BLaER1 treated with 17β-estradiol and CSF1 and Interleukin-3, amounts not matched to agents 10 nM and 100 nM (cell line): ENCODE data around the gene SRSF1.

ENCODE experiments used
- H3K27ac ChIP-seq, 11 experiments: shearing (Covaris generic); formaldehyde crosslinking; 2 replicates each; pipeline ENCODE4 v1.8.1; 2022
- H3K27me3 ChIP-seq, 11 experiments: shearing (Covaris generic); formaldehyde crosslinking; 2 replicates each; pipeline ENCODE4 v1.8.1; 2022
- H3K36me3 ChIP-seq, 11 experiments: shearing (Covaris generic); formaldehyde crosslinking; 2 replicates each; pipeline ENCODE4 v1.8.1; 2022
- H3K4me1 ChIP-seq, 10 experiments: shearing (Covaris generic); formaldehyde crosslinking; 2 replicates each; pipeline ENCODE4 v1.8.1; 2022
- H3K4me2 ChIP-seq, 11 experiments: shearing (Covaris generic); formaldehyde crosslinking; 2 replicates each; pipeline ENCODE4 v1.8.1; 2022
- H3K4me3 ChIP-seq, 10 experiments: shearing (Covaris generic); formaldehyde crosslinking; 2 replicates each; pipeline ENCODE4 v1.8.1; 2022
- H3K9ac ChIP-seq, 11 experiments: shearing (Covaris generic); formaldehyde crosslinking; 2 replicates each; pipeline ENCODE4 v1.8.1; 2022
- H3K9me3 ChIP-seq, 11 experiments: shearing (Covaris generic); formaldehyde crosslinking; replicated peaks in 1 of 11; 2 replicates each; pipeline ENCODE4 v1.8.1; 2022
- H4K20me1 ChIP-seq, 11 experiments: shearing (Covaris generic); formaldehyde crosslinking; 2 replicates each; pipeline ENCODE4 v1.8.1; 2022
- Cebpa-rat ChIP-seq, 11 experiments: shearing (Covaris generic); IDR thresholded peaks; 2 replicates each; pipeline ENCODE4 v1.8.1; 2022

Gene SRSF1

DNA sequence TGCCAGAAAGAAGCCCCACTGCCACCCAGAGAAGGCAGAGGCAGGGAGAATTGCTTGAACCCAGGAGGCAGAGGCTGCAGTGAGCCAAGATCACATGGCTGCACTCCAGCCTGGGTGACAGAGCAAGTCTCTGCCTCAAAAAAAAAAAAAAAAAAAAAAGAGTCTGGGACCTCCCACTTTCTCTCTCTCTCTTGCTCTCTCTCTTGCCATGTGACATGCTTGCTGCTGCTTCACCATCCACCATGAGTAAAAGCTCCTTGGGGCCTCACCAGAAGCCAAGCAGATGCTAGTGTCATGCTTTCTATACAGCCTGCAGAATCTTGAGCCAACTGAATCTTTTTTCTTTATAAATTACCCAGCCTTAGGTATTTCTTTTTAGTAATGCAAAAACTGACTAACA lies 21.5 kb upstream of the SRSF1 start:
- H3K27ac ChIP-seq = no peak overlapping the region

DNA sequence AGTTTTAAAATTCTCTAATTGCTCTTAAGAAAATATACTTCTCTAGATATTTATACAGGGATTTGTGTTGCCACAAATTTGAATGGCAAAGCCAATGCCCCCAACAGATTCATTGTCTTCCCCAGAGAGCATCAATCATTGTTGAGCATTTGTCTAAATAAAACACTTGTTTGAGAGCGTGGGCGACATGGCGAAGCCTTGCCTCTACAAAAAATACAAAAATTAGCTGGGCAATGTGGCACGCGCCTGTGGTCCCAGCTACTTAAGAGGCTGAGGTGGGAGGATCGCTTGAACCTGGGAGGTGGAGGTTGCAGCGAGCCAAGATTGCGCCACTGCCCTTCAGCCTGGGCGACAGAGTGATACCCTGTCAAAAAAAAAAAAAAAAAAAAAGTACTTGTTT lies 13.4 kb upstream of the SRSF1 start:
- Histone ChIP-seq H3K4me3 (no peak overlapping the region), H3K9ac (no peak overlapping the region), H3K4me1 (peaks cover 0 to 9% (median 4%) of the 10 kb centered on the region in 10 experiments; a peak in 5 of 20 replicates), H3K9me3 (no peaks in the 10 kb centered on the region), H3K27ac (no peak overlapping the region), H3K27me3 (no peaks in the 10 kb centered on the region), H4K20me1 (no peaks in the 10 kb centered on the region), H3K4me2 (no peak overlapping the region), H3K36me3 (no peaks in the 10 kb centered on the region)
- TF ChIP-seq Cebpa-rat (IDR thresholded peaks at IDR 0.05) = no peak

More for the DNA sequence above, 21.5 kb upstream of the SRSF1 start:
- H4K20me1 ChIP-seq = no peaks in the 10 kb centered on the region
- no peaks in the 10 kb centered on the region for H3K27me3 ChIP-seq
- no peak overlapping the region for H3K4me3 ChIP-seq
- no peak overlapping the region for H3K9ac ChIP-seq
- TF ChIP-seq Cebpa-rat (IDR thresholded peaks at IDR 0.05) = no peak
- H3K9me3 ChIP-seq = peaks cover 0 to 9% (median 0%) of the 10 kb centered on the region in 11 experiments; a peak in 2 of 22 replicates
- no peaks in the 10 kb centered on the region for H3K36me3 ChIP-seq
- H3K4me1 ChIP-seq = peaks cover 0 to 6% (median 0%) of the 10 kb centered on the region in 10 experiments; a peak in 3 of 20 replicates
- no peak overlapping the region for H3K4me2 ChIP-seq

- peaks cover 0 to 9% (median 0%) of the 10 kb centered on the region in 10 experiments; a peak in 2 of 20 replicates for H3K4me1 ChIP-seq
- no peaks in the 10 kb centered on the region for H3K9me3 ChIP-seq
- H4K20me1 ChIP-seq = no peaks in the 10 kb centered on the region
- no peaks in the 10 kb centered on the region for H3K27me3 ChIP-seq
- no peaks in the 10 kb centered on the region for H3K36me3 ChIP-seq
- H3K9ac ChIP-seq = no peak overlapping the region
- no peak overlapping the region for H3K4me2 ChIP-seq
- H3K4me3 ChIP-seq = no peak overlapping the region
- no peak for TF ChIP-seq Cebpa-rat (IDR thresholded peaks at IDR 0.05)
- H3K27ac ChIP-seq = no peak overlapping the region
Observed at GRCh38 chr17:58019521-58019920, 12.5 kb upstream of the SRSF1 start.

- Histone ChIP-seq H3K36me3 (no peaks in the 10 kb centered on the region), H3K4me1 (peaks cover 0 to 9% (median 0%) of the 10 kb centered on the region in 10 experiments; a peak in 2 of 20 replicates), H4K20me1 (no peaks in the 10 kb centered on the region), H3K27ac (no peak overlapping the region), H3K4me3 (no peak overlapping the region), H3K9ac (no peak overlapping the region), H3K4me2 (peak overlapping the region in 2 of 11 experiments; percentile 1 to 2; a peak in 2 of 22 replicates), H3K9me3 (no peaks in the 10 kb centered on the region), H3K27me3 (no peaks in the 10 kb centered on the region)
- no peak for TF ChIP-seq Cebpa-rat (IDR thresholded peaks at IDR 0.05)
Observed at GRCh38 chr17:58019039-58019438, 12.0 kb upstream of the SRSF1 start.

- peaks cover 12 to 17% (median 14%) of the 10 kb centered on the region in 11 experiments for H4K20me1 ChIP-seq
- H3K4me2 ChIP-seq = no peak overlapping the region
- no peak overlapping the region for H3K9ac ChIP-seq
- H3K27ac ChIP-seq = no peak overlapping the region
- H3K36me3 ChIP-seq = peaks cover 8 to 12% (median 10%) of the 10 kb centered on the region in 11 experiments
- H3K27me3 ChIP-seq = peaks cover 0 to 9% (median 5%) of the 10 kb centered on the region in 11 experiments; a peak in 9 of 22 replicates
- H3K4me1 ChIP-seq = peaks cover 7 to 13% (median 10%) of the 10 kb centered on the region in 10 experiments
- no peak for TF ChIP-seq Cebpa-rat (IDR thresholded peaks at IDR 0.05)
- peaks cover 0 to 14% (median 9%) of the 10 kb centered on the region in 11 experiments; a peak in 11 of 22 replicates for H3K9me3 ChIP-seq
- no peak overlapping the region for H3K4me3 ChIP-seq
Observed at GRCh38 chr17:58010067-58010799, 3.2 kb upstream of the SRSF1 start.

- Histone ChIP-seq H3K27ac (peak overlapping the region in 10 of 11 experiments; percentile 95 to 100 (median 98); a peak in 19 of 22 replicates), H3K4me3 (peak overlapping the region; percentile 85 to 99 (median 92)), H3K27me3 (peaks cover 0 to 9% (median 5%) of the 10 kb centered on the region in 11 experiments; a peak in 9 of 22 replicates), H3K4me1 (peaks cover 28 to 35% (median 32%) of the 10 kb centered on the region in 10 experiments), H3K36me3 (peaks cover 30 to 34% (median 32%) of the 10 kb centered on the region in 11 experiments), H3K9ac (peak overlapping the region; percentile 46 to 99 (median 98)), H3K4me2 (peak overlapping the region; percentile 70 to 93 (median 84)), H4K20me1 (peaks cover 34 to 39% (median 36%) of the 10 kb centered on the region in 11 experiments), H3K9me3 (peaks cover 0 to 14% (median 9%) of the 10 kb centered on the region in 11 experiments; a peak in 11 of 22 replicates)
- no peak for TF ChIP-seq Cebpa-rat (IDR thresholded peaks at IDR 0.05)
Observed at GRCh38 chr17:58007781-58008706, 998 bp upstream of the SRSF1 start.

- H3K9me3 ChIP-seq = peaks cover 0 to 14% (median 9%) of the 10 kb centered on the region in 11 experiments; a peak in 11 of 22 replicates
- H3K9ac ChIP-seq = peak overlapping the region; percentile 95 to 99 (median 98)
- H3K36me3 ChIP-seq = peaks cover 41 to 49% (median 47%) of the 10 kb centered on the region in 11 experiments
- peak overlapping the region; percentile 83 to 94 (median 89); a peak in 20 of 22 replicates for H3K4me2 ChIP-seq
- peak overlapping the region; percentile 94 to 100 (median 97) for H3K27ac ChIP-seq
- peaks cover 47 to 54% (median 51%) of the 10 kb centered on the region in 11 experiments for H4K20me1 ChIP-seq
- peaks cover 39 to 49% (median 44%) of the 10 kb centered on the region in 10 experiments for H3K4me1 ChIP-seq
- TF ChIP-seq Cebpa-rat (IDR thresholded peaks at IDR 0.05) = no peak
- H3K27me3 ChIP-seq = no peaks in the 10 kb centered on the region; a peak in 1 of 22 replicates
- peak overlapping the region; percentile 85 to 99 (median 92) for H3K4me3 ChIP-seq
Observed at GRCh38 chr17:58006560-58006923, 504 bp downstream of the SRSF1 start.

GRCh38 chr17:58005728-58006559 lies 1.1 kb downstream of the SRSF1 start:
- TF ChIP-seq Cebpa-rat (IDR thresholded peaks at IDR 0.05) = no peak
- H4K20me1 ChIP-seq = peaks cover 53 to 60% (median 57%) of the 10 kb centered on the region in 11 experiments
- H3K4me3 ChIP-seq = peak overlapping the region; percentile 85 to 99 (median 92)
- peak overlapping the region; percentile 95 to 99 (median 98) for H3K9ac ChIP-seq
- H3K4me1 ChIP-seq = peaks cover 41 to 55% (median 45%) of the 10 kb centered on the region in 10 experiments
- peak overlapping the region; percentile 83 to 94 (median 89) for H3K4me2 ChIP-seq
- H3K27ac ChIP-seq = peak overlapping the region; percentile 94 to 100 (median 97); a peak in 21 of 22 replicates
- H3K27me3 ChIP-seq = no peaks in the 10 kb centered on the region
- H3K9me3 ChIP-seq = peaks cover 0 to 14% (median 9%) of the 10 kb centered on the region in 11 experiments; a peak in 11 of 22 replicates
- H3K36me3 ChIP-seq = peaks cover 44 to 55% (median 53%) of the 10 kb centered on the region in 11 experiments
